Thoracic aorta (tissue), 2 donors: ENCODE measurements around the gene FIS1. TPM values are rescaled to one million over a fixed set of nuclear protein-coding genes. Genes with fewer than 3 reads are reported as not detected.
"Not testable (repeated sequence)": the region's sequence is repeated elsewhere in the genome, so short reads cannot be mapped to it uniquely, and the experiment has no call there.

Experiments
- ATAC-seq: fragments of 150-250 bp; one replicate; pipeline ENCODE4 v1.8.0; 2017; ENCODE audit warnings: low read depth; ENCODE audit not compliant: insufficient number of reproducible peaks, low FRiP score
- DNase-seq: peaks from one replicate; pipeline ENCODE4 v3.0.0-alpha.2; 2020; ENCODE audit warnings: low spot score
- H3K27ac ChIP-seq, 2 donors: fragments of 200-600 bp; sonication (generic); 1 replicate in 1 of 2; 2 replicates in 1 of 2; pipeline ENCODE4 v1.5.1; 2016; ENCODE audit warnings: mild to moderate bottlenecking in 2 of 2, moderate library complexity in 2 of 2
- H3K27me3 ChIP-seq: fragments of 200-600 bp; sonication (generic); replicated peaks from 2 replicates; pipeline ENCODE4 v1.6.0; 2016; ENCODE audit warnings: mild to moderate bottlenecking; ENCODE audit not compliant: insufficient read depth
- H3K36me3 ChIP-seq: fragments of 200-600 bp; sonication (generic); one replicate; pipeline ENCODE4 v1.5.1; 2016
- H3K4me1 ChIP-seq, 2 donors: fragments of 200-600 bp; sonication (generic); 1 replicate in 1 of 2; 2 replicates in 1 of 2; pipeline versions ENCODE4 v1.5.1 to v1.6.0; 2016; ENCODE audit warnings: low read depth in 2 of 2, mild to moderate bottlenecking in 1 of 2; ENCODE audit not compliant: control insufficient read depth in 1 of 2
- H3K4me3 ChIP-seq: fragments of 200-600 bp; sonication (generic); 2 replicates; pipeline ENCODE4 v1.5.1; 2016; ENCODE audit warnings: mild to moderate bottlenecking
- H3K9me3 ChIP-seq: fragments of 200-600 bp; sonication (generic); 2 replicates; pipeline ENCODE4 v1.5.1; 2016
- total RNA-seq, 2 donors: library from RNA; depleted of rRNA; stranded (reverse); fragments of >200 nt; gene quantifications; one replicate each; pipeline versions ENCODE4 v1.1.0 to v1.2.3, GENCODE V29; 2016
- TF ChIP-seq, protein P1 (sequence below): fragments of 200-600 bp; sonication (generic); IDR thresholded peaks from one replicate; pipeline ENCODE4 v1.5.1; 2019; ENCODE audit warnings: antibody characterized with exemption

Gene FIS1
- total RNA-seq, 2 donors from 2014 or later, result 135 to 181 TPM

DNA sequence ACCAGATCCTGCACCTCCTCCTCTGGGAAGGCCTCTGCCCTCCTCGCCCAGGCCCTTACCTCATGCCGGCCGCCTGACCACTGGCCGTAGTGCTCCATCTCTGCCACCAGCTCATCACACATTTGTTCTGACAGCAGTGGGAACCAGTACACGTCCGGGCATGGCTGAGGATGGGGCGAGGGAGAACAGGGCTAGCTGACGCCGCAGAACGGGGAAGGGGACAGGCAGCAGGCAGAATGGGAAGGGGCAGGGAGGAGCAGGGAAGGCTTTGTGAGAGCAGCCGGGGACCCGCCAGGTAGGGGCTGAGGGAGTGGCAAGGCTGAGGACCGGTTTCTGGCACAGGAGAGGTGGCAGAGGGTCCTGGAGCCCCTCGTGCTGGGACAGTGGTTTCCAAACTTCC, 36.1 kb downstream of the FIS1 start:
- DNase-seq (no peak), ATAC-seq (no peak)
- no peak overlapping the region for H3K4me3 ChIP-seq
- no peak overlapping the region for H3K27ac ChIP-seq
- H3K4me1 ChIP-seq, result no peaks in the 10 kb centered on the region
- no peaks in the 10 kb centered on the region for H3K9me3 ChIP-seq
- H3K27me3 ChIP-seq, result no peaks in the 10 kb centered on the region
- TF ChIP-seq, protein P1, sequence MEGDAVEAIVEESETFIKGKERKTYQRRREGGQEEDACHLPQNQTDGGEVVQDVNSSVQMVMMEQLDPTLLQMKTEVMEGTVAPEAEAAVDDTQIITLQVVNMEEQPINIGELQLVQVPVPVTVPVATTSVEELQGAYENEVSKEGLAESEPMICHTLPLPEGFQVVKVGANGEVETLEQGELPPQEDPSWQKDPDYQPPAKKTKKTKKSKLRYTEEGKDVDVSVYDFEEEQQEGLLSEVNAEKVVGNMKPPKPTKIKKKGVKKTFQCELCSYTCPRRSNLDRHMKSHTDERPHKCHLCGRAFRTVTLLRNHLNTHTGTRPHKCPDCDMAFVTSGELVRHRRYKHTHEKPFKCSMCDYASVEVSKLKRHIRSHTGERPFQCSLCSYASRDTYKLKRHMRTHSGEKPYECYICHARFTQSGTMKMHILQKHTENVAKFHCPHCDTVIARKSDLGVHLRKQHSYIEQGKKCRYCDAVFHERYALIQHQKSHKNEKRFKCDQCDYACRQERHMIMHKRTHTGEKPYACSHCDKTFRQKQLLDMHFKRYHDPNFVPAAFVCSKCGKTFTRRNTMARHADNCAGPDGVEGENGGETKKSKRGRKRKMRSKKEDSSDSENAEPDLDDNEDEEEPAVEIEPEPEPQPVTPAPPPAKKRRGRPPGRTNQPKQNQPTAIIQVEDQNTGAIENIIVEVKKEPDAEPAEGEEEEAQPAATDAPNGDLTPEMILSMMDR, result no peak
- H3K36me3 ChIP-seq, result peaks cover 24% of the 10 kb centered on the region

DNA sequence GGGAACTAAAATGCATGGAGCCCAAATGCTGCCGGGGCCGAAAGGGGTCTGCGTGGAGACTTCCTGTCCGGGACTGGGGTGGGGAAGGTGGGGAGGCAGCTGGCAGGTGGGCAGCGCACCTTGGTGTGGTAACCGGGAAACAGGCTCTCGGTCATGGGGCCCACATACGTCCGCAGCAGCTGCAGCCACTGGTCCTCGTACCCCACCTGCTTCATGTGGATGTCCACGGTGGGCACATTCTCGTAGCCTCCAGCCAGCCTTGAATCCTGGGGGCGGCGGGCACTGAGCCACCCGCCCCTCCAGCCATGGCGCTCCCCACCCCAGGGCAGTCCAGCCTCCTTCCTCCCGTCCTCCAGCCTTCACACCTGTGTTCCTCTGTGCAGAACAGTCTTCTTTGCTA, 37.4 kb downstream of the FIS1 start:
- TF ChIP-seq, protein P1, result no peak
- no peak overlapping the region for H3K4me3 ChIP-seq
- H3K27ac ChIP-seq, result no peak overlapping the region
- H3K4me1 ChIP-seq, result no peaks in the 10 kb centered on the region
- no peak for ATAC-seq
- DNase-seq, result no peak
- H3K9me3 ChIP-seq, result no peaks in the 10 kb centered on the region
- H3K27me3 ChIP-seq, result peaks cover 3% of the 10 kb centered on the region
- peaks cover 24% of the 10 kb centered on the region for H3K36me3 ChIP-seq

DNA sequence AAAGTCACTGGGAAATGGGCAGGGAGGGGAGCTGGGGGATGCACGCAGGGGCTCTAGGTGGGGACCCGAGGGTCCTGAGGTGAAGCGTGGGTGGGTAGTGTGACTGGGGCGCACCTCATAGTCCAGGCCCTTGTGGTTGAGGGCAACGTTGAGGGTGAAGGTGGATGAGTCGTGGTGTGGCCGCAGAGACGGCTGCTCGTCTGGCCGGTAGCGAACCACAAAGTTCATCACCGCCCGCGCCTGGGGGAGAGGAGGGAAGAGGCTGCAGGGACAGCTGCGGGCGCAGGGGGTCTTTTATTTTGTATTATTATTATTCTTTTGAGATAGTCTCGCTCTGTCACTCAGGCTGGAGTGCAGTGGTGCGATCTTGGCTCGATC, 38.2 kb downstream of the FIS1 start:
- Histone ChIP-seq H3K27me3 (peaks cover 9% of the 10 kb centered on the region), H3K36me3 (peaks cover 18% of the 10 kb centered on the region), H3K9me3 (no peaks in the 10 kb centered on the region), H3K4me1 (peaks cover 4 to 7% of the 10 kb centered on the region in 2 donors), H3K27ac (no peak overlapping the region), H3K4me3 (no peak overlapping the region)
- TF ChIP-seq, protein P1, result no peak
- DNase-seq (no peak), ATAC-seq (no peak)

DNA sequence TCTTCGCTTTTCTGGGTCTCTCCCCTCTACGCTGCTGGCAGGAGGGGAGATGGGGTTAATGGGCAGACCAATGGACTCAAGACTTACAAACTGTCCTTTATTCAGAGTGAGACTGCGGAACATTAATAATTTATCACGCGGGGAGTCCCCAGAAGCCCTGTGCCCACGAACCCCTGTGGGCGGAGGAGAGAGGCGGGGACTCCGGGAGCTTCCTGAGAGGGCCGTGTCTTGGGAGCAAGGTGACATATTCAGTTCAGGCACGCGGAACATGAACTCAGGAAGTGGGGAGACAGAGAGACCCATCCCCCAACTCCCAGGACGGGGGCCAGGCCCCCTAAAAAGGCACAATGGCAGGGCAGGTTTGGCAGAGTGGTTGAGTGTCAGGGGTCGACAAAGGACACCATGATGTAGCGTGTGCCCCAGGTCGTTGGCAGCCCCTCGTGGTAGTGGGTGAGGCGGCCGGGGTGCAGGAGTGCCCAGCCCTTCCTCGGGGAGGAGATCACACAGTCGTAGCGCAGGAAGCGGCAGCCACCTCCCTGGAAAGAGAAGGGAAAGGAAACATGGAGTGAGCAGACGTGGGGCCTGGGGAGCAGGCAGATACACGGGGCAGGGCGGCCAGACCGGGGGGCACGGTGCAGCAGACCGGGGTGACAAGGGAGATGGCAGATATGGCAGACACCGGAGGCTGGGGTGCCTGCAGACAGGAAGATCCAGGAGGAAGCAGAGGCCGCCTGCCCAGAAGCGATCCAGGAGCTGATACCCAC, 38.8 kb downstream of the FIS1 start:
- DNase-seq (no peak), ATAC-seq (no peak)
- Histone ChIP-seq H3K27ac (no peak overlapping the region), H3K4me1 (peaks cover 5 to 9% of the 10 kb centered on the region in 2 donors), H3K9me3 (no peaks in the 10 kb centered on the region), H3K4me3 (no peak overlapping the region), H3K36me3 (peaks cover 16% of the 10 kb centered on the region), H3K27me3 (peaks cover 9% of the 10 kb centered on the region)
- TF ChIP-seq, protein P1, result no peak

DNA sequence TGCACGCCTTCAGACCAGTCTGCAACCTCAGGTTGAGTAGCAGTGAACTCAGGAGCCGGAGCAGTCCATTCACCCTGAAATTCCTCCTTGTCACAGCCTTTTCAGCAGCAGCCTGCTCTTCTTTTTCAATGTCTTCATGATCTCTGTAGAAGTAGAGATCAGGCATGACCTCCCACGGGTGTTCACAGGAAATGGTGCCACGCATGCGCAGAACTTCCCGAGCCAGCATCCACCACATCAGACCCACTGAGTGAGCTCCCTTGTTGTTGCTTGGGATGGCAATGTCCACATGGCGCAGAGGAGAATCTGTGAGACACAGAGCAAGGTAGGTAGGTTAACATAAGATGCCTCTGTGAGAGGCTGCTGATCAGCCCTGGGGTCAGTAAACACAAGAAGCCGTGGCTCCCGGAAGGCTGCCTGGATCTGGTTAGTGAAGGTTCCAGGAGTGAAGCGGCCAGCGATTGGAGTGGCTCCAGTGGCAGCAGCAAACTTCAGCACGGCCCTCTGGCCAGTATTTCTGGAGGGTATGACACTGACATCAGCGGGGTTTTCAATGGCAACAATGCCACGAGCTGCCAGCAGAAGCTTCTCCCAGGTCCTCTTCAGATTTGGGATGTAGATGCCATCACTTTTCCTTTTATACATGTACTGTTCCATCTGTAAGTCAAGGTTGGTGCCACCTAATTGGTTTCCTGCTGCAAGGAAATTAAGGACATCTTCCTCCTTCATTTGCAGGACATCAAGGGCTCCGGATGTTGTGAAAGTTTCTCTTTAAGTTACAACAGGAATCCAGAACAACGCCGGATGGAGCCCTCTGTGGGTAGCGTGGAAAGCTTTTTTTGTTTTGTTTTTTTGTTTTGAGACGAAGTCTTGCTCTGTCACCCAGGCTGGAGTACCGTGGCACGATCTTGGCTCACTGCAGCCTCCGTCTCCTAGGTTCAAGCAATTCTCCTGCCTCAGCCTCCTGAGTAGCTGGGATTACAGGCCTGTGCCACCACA, 40.8 kb downstream of the FIS1 start:
- H3K9me3 ChIP-seq, result not testable (repeated sequence)

More for the DNA sequence above, 40.8 kb downstream of the FIS1 start:
- H3K4me1 ChIP-seq, H3K27me3 ChIP-seq, H3K36me3 ChIP-seq, ATAC-seq, DNase-seq, H3K4me3 ChIP-seq, H3K27ac ChIP-seq: not testable (repeated sequence)
